GM18909 (cell line): ENCODE results near the gene EMC6.

Source experiments
- ATAC-seq: cut with Tn5 transposase; IDR thresholded peaks from one replicate; pipeline ENCODE4 v1.9.1; 2021; ENCODE audit warnings: mild to moderate bottlenecking; ENCODE audit not compliant: unreplicated experiment, poor library complexity

The EMC6 gene

DNA sequence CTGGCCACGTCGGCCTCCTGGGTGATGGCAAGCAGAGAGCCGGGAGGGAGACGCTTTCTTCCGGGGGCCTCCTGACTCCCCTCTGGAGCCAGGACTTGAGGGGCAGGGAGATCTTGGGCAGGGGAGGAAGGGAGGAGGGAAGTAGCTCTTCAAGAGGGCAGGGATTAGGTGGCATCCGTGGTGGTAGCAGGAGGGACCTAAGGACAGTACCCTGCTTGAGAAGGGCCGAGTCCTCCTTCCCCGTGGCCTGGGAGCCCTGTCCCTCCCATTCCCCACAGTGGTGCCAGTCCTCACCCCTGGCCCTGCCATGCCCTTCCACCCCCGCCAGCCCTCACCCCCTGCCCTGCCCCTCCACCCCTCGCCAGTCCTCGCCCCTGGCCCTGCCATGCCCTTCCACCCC is 12.8 kb upstream of the EMC6 start:
- no peak for ATAC-seq

DNA sequence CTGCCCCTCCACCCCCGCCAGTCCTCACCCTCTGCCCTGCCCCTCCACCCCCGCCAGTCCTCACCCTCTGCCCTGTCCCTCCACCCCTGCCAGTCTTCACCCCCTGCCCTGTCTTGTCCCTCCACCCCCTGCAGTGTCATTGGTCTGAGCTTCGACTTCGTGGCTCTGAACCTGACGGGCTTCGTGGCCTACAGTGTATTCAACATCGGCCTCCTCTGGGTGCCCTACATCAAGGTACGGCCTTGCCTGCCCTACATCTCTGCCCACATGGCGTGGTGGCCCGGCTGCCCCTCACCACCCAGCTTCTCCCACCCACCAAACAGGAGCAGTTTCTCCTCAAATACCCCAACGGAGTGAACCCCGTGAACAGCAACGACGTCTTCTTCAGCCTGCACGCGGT is 12.3 kb upstream of the EMC6 start:
- ATAC-seq, result no peak

DNA sequence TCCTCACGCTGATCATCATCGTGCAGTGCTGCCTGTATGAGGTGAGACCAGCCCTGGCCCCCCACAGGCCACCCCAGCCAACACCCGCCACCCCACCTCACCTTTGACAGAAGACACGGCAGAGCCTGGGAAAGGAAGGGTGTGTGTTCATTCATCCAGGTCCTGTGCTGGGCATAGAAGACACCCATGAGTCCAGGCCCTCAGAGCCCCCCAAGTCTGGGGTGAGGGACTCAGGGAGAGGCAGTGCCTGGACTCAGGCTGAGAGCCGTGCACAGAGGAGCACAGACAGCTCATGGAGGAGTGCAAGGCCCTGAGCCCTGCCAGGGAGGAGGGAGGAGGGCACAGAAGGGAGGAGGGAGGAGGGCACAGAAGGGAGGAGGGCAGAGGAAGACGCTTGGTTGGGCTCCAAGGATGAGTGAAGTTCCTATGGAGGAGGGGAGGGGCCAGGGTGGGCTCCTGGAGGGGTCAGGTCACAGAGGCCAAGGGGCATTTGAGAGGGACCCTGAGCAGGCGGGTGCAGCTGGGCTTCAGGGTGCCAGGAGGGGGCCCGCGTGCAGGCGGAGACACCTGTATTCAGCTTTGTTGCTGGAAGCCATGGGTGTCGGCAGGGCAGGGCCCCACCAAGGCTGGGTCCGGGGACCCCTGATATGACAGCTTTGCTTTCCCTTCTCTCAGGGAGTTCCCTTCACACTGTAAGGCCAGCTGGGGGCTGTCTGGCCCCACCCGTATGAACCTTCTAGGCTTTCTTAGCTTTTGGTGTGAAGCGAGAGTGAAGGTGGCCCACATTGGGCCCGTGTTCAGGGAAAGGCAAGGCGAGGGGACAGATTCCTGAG is 11.6 kb upstream of the EMC6 start:
- ATAC-seq, result no peak

DNA sequence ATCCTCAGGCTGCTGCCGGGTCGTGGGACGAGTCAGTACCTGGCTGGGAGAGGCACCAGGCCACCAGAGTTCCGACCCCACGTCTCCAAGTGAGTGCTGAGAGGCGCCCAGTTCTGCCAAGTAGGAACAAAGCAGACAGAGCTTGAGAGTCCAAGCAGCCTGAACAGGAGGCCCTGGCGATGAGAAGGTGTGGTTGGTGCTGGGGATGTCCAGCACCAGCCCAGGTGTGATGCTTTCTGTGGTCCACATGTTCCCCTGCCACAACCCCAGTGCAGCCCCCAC is 11.1 kb upstream of the EMC6 start:
- ATAC-seq, result no peak

DNA sequence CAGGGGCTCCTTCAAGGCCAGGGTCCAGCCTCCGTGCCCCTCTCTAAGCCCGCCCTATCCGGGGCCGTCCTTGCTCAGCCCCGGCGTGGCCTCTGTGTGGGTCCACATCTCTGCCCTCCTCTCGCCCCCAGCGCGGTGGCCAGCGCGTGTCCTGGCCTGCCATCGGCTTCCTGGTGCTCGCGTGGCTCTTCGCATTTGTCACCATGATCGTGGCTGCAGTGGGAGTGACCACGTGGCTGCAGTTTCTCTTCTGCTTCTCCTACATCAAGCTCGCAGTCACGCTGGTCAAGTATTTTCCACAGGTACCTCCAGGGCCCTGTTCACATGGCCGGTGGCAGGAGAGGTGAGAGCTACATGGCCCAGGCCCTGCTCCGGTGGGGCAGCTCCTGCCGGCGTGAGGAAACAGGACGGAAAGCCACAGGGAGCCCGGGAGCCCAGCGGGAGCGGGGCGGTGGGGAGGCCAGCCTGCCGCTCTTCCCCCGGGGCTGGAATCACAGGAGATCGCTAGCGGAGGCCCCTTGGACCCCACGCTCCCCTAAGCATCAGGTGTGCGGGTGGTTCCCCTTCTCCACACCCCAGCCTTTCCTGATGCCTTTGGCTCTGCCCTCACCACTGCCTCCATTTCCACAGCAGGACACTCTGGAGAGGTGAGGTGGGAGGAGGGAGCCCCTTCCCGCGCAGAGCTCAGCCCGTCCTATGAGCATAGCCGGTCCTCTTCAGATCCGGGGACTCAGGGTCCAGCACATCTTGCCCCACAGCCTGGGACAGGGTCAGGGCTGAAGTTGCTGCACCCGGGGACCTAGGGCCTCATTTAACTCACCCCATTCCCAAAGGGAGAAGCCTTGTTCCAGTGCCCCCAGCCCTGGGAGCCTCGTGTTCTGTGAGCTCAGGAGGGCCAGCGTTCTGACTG is 10.5 kb upstream of the EMC6 start:
- no peak for ATAC-seq

DNA sequence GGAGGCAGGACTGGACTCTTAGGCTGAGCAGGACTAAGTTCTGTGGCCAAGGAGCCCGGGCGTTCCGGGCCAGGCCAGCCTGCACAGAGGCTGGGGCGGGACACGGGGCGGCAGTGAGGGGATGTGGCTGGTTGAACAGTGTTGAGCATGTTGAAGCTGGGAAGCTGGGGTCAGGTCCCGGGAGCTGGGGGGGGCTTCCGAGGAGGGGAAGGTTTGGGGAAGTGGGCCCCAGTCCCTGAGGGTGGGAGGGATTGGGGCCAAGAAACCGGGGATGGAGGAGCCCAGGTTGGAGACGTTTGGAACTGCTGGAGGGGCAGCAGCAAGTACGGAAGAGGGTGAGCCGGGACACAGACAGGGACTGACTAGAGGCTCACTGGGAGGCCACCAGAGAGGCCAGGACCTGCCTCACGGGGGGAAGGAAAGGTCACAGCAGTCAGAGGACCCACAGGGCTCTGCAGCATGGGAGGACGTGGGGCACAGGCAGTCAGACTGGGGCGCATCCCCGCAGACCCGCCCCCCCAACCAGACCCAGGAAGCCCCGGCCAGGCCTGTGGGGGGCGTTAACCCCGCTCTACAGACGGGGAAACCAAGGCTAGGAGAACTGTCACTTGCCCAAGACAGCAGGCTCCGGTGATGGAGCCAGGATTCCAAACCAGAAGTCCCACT is 9.7 kb upstream of the EMC6 start:
- no peak for ATAC-seq

DNA sequence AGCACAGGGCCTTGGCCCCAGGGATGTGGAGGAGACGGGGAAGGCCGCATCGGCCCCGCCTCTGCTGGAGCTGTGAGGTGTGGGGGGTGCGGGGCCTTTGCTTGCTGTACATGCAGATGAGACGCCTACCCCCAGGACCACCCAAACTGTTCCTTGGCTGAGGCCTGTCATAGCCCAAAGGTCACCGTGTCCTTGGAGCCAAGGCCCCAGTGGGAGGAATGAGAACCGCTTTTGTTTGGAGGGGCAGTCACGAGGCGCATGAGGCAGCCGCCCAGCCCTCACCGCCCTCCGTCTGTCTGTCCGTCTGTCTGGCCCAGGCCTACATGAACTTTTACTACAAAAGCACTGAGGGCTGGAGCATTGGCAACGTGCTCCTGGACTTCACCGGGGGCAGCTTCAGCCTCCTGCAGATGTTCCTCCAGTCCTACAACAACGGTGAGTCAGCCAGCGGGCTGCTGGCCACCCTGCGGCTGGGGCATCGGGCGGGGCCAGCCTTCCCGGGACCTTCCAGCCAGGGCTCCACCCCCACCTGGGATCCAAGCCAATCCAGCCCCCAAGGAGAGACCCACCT is 9.0 kb upstream of the EMC6 start:
- ATAC-seq, result no peak

DNA sequence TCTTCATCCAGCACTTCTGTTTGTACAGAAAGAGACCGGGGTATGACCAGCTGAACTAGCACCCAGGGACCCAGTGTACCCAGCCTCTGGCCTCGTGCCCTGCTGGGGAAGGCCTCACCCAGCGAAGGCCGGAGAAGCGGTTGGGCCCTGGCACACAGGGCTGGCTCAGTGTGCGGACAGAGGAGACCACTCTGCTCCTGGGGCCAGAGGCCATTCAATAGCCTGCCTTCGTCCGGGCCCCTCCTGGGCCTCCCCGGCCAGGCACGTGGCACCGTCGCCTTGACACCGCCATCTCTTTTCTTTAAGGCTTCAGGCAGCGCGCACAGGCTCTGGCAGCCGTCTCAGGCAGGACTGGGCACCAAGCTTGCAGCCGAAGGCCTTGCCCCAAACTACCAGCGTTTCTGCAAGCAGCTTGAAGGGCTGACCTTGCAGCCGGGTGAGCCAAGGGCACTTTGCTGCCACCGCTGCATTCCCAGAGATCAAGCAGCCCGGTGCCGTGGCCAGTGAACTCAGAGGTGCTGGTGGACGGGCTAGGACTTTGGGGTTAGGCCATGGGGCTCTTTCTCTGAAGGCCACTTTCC is 8.2 kb upstream of the EMC6 start:
- no peak for ATAC-seq

DNA sequence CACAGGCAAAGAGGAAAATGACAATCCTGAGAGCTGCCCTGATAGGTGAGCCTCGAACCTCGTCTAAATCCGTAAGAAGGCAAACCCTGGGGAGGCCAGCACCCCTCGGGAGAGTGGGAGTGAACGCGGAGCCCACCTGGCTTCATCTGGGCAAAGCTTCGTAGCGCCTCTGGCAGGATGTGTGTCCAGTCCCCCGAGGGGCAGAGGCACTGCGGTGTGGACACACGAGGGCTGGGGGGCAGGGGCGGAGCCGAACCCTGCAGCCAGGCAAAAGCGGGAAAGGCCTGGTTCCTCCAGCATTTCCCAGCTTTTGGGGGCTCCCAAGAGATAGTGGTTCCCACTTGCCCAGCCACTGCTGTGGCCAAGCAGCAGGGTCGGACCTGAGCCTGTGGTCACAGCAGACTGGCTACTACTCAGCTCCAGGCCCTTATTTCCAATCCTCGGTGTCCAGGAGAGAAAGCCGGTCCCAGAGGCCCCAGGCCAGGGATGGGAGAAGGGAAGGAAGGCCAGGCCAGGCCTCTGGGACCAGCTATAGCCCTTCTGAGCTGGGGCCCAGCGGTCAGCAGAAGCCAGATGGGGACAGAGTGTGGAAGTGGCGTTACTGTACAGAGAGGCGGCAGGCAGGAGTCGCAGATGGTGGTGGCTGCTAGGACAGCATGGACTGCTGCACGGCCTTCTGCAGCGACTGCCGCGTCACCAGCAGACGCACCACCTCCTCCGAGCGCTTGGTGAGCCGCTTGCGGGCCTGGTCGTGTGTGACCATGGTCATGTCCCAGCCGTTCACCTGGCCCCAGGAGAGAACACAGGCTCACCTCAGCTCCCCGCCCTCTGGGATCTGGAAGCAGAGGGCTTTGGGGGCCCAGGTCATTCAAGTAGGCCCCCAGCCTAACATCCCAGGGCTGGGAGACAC is 5.3 kb upstream of the EMC6 start:
- no peak for ATAC-seq

DNA sequence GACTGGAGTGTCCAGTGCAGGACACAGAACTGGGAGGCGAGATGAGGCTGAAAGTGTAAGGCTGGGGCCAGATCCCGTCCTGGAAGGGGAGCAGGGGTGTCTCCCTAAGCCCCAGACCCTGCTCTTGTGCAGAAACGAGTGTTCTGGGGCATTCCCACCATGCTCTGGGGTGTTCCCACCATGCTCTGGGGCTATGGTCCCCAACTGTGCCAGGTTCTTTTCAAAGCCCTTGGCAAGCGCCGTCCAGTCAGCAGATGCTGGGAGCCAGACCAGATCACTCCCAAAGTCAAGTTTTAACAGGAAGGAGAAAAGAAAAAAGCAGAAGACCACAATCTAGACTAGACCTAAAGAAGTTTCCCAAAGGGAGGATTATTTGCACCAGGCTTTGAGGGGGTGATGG is 2.8 kb upstream of the EMC6 start:
- no peak for ATAC-seq

DNA sequence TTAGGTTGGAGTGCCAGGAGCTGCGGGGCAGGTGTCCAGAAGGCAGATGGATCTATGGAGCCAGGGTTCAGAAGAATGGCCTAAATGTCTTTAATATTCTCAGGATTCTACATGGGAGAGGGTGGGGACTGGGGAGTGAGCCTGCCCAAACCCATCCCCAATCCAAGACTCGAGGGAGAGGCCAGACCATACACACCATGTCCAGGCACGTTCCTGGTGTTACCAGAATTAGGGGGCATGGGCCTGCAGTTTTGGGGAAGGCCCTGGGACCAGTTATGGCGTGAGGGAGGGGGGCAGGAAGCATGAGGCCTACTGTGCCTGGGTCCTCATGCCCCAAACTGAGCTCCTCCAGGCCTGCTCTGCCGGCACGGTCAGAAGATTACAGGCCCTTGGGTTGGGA is 2.1 kb upstream of the EMC6 start:
- no peak for ATAC-seq

DNA sequence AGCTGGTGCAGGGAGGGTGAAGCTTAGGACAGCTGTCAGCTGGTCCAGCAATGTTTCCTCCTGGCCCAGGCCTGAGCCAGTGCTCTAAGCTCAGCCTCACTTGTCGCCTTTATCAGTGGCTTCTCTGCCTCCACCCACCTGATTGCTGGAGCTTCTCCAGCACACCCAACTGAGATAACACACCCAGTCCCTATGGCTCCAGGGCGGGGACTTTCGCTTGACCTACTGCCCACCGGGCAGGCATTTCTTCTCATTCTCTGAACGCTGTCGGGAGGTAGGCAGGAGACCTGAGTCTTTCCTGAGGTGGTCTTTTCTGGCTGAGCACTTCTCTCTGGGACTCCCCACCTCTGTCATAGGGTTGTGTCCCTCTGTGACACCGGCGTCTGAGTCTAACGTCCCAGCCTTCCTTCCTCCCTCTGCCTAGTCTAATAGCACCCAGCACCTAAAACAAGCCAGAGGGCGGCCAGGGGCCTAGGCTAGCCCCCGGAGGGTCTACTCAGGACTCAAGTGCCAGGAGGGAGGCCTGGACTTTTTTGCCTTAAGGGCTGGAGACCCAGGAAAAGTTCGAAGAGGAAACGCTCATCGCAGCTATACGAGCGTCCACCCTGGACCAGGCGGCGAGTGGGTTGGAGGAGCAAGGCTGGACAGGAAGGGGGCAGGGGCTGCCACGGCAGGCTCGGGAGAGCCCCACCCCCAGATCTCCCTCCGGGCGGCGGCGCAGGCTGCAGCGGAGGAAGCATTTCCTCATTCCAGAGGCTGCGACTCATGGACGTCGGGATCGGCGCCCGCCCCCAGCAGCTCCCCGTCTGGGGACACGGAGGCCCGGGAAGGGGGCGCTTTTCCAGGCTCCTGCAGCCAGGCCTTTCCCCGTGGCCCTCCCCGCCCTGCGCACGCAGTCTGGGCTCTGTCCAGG is 990 bp upstream of the EMC6 start:
- ATAC-seq, result peak; percentile 15

DNA sequence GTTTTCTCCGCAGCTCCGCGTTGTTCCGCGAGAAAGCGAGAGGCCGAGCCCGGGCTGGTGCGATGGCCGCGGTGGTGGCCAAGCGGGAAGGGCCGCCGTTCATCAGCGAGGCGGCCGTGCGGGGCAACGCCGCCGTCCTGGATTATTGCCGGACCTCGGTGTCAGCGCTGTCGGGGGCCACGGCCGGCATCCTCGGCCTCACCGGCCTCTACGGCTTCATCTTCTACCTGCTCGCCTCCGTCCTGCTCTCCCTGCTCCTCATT is 404 bp downstream of the EMC6 start:
- peak; percentile 7 for ATAC-seq

DNA sequence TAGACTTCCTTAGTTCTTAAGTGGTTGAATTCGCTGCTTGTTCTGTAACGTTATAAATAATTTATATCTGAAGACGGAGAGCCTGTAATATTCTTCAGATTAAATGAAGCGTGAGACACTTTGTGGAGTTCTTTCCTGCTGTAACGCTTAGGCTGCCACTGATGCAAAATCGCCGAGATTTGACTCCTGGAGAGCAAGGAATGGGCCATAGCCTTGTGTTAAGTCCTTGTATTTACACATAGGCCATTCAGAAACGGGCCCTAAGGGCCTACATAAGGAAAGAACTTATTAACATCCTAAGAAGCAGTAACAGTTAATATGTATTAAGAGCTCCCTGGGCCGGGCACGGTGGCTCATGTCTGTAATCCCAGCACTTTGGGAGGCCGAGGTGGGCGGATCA is 936 bp downstream of the EMC6 start:
- no peak for ATAC-seq

DNA sequence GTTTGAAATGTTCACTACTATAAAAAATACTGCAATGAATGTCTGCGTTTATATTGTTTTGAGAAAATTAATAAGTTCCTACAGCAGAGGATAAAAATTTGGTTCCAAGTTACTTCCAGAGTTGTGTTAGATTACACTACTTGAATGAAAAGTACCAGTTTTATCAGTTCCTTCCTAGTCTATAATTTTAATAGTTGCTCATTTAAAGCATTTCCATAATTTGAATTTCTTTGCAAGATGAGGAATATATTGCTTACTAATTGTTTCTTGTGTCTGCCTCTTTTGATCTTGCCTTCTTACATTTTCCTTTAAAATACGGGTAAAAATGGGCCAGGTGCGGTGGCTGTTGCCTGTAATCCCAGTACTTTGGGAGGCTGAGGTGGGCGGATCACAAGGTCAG is 4.0 kb downstream of the EMC6 start:
- no peak for ATAC-seq

DNA sequence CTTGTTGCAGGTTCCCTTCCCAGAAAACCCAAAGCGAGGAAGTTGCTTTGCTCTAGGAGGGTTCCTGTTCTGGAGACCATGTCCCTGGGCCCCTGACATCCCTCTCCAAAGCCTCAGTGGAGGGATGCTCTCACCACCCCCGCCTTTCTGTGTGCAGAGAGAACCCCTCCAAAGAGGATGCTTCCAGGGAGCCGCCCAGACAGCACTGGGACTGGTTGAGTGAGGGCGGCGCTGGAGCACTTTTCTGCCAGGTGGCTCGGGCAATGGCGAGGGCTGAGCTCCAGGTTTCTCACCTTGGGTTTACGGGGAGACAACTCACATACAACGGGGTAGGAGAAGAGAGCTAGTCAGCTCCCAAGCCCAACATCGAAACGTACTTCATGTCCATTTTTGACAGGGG is 7.3 kb downstream of the EMC6 start:
- no peak for ATAC-seq

DNA sequence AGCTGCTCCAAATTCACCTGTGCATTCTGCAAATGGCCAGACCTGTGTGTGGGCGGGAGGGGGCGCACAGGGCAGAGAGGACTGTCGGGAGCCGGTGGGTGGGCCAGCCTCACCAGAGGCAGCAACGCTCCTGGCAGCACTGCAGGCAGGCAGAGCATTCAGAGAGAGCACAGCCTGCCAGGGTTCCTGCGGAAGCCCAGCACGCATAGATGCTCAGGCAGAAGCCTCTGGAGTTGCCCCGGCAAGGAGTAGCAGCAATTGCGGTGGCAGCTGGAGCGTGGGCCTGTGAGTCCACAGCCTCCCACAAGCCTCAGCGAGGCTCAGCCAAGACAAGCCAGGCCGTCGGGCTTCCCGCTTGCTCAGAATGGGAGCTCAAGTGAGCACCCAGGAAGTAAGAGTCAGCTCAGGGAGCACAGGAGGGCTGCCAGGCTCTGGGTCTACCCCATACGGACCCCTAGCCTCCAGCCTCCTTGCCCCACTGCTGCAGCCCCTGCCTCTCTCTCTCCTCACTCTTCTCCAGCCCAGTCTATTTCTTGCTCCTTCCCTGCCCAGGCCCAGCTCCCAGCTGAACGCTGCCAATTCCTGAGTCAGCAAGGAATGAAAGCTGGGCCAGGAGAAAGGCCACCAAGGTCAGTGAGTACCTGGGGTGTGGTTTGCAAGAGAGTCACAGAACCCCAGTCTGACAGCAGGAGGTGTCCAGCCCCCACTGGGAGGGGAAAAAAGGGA is 9.6 kb downstream of the EMC6 start:
- ATAC-seq, result no peak

DNA sequence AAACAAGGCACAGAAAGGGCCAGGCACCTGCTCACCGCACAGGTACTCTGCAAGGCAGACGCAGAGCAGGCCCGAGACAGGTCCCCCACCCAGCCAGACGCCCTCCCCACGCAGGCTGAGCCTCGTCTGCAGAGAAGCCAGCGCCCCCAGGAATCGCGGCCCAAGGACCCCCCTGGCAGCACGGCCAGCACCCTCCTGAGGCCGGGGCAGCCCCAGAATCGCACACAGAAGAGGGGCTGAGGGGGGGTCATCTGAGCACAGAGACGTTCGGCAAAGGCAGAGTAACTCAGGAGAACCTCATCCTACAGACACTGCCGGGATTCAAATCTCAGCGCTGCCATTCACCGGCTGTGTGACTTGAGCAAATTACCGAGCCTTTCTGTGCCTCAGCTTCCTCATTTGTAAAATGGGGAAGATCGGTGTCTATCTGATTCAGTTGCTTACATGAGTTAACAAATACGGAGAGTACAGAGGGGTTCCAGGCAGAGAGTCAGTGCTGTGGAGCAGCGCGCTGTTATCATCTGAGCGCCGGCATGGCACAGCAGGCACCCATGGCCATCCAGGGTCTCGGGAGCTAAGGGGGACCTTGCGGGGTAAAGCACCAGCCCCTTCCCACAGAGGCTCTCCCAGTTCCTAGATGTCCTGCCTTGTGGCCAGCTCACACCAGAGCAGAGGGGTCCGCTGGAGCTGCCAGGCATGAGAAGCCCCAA is 10.4 kb downstream of the EMC6 start:
- ATAC-seq, result no peak
